Raji (cell line): ENCODE results near the gene SYT12.

Experiments
- POLR2A ChIP-seq: IDR thresholded peaks from 2 replicates; pipeline ENCODE4 v1.6.1; 2011; ENCODE audit warnings: low read depth, low read length, control low read depth; ENCODE audit not compliant: insufficient read depth

Gene SYT12

GRCh38 chr11:67034350-67034749 is 11.4 kb downstream of the SYT12 start:
- no peak for TF ChIP-seq POLR2A

- TF ChIP-seq POLR2A = no peak
These were observed 17.2 kb downstream of the SYT12 start for GRCh38 chr11:67040147-67040546.

- TF ChIP-seq POLR2A = no peak
These were observed 18.7 kb downstream of the SYT12 start for GRCh38 chr11:67041602-67042001.

- no peak for TF ChIP-seq POLR2A
These were observed 20.8 kb downstream of the SYT12 start for GRCh38 chr11:67043572-67044349.

- no peak for TF ChIP-seq POLR2A
These were observed 21.6 kb downstream of the SYT12 start for GRCh38 chr11:67044496-67044895.

- TF ChIP-seq POLR2A = no peak
These were observed 22.4 kb downstream of the SYT12 start for GRCh38 chr11:67045314-67045713.

- TF ChIP-seq POLR2A = no peak
These were observed 25.7 kb downstream of the SYT12 start for GRCh38 chr11:67048515-67049130.

GRCh38 chr11:67050139-67050538 is 27.2 kb downstream of the SYT12 start:
- TF ChIP-seq POLR2A = no peak

- TF ChIP-seq POLR2A = no peak
These were observed 28.4 kb downstream of the SYT12 start for GRCh38 chr11:67051180-67051893.

- TF ChIP-seq POLR2A = no peak
These were observed 29.1 kb downstream of the SYT12 start for GRCh38 chr11:67051945-67052488.

GRCh38 chr11:67052891-67053290 is 30.0 kb downstream of the SYT12 start:
- no peak for TF ChIP-seq POLR2A

GRCh38 chr11:67053896-67054329 is 31.0 kb downstream of the SYT12 start:
- TF ChIP-seq POLR2A = no peak

GRCh38 chr11:67054346-67054835 is 31.5 kb downstream of the SYT12 start:
- TF ChIP-seq POLR2A = no peak

GRCh38 chr11:67054836-67055523 is 32.0 kb downstream of the SYT12 start:
- no peak for TF ChIP-seq POLR2A

- no peak for TF ChIP-seq POLR2A
These were observed 32.9 kb downstream of the SYT12 start for GRCh38 chr11:67055812-67056211.
